ENCODE results near the gene DIRAS1.
"Not testable (repeated sequence)": the region's sequence is repeated elsewhere in the genome, so short reads cannot be mapped to it uniquely, and the experiment has no call there.

The DIRAS1 gene

GRCh38 chr19:2668175-2668763 lies 52.9 kb downstream of the DIRAS1 start:
- DNase-seq = no peak

GRCh38 chr19:2667349-2667748 lies 53.8 kb downstream of the DIRAS1 start:
- not testable (repeated sequence) for DNase-seq

- DNase-seq = no peak
Measured at GRCh38 chr19:2666344-2666994, 54.7 kb downstream of the DIRAS1 start.

- no peak for DNase-seq
Measured at GRCh38 chr19:2665103-2665502, 56.1 kb downstream of the DIRAS1 start.
